Subcutaneous abdominal adipose tissue (tissue), 5 donors: ENCODE data around the gene SLC6A12.
A peak's percentile ranks its signal among the peaks of the same experiment; 100 is the strongest.

Source experiments
- H3K27ac ChIP-seq: one replicate; pipeline ENCODE4 v1.7.0; 2013; ENCODE audit warnings: low read depth, mild to moderate bottlenecking, inconsistent platforms, low read length, moderate library complexity
- H3K27me3 ChIP-seq, 5 donors: one replicate each; pipeline ENCODE4 v1.7.0; 2013; ENCODE audit warnings: low read length in 5 of 5, inconsistent platforms in 1 of 5; ENCODE audit not compliant: control insufficient read depth in 5 of 5, insufficient read depth in 4 of 5
- H3K36me3 ChIP-seq, 5 donors: one replicate each; pipeline ENCODE4 v1.7.0; 2013; ENCODE audit warnings: low read length in 5 of 5; ENCODE audit not compliant: control insufficient read depth in 5 of 5, insufficient read depth in 5 of 5
- H3K4me1 ChIP-seq, 5 donors: one replicate each; pipeline ENCODE4 v1.7.0; 2013; ENCODE audit warnings: low read length in 5 of 5, mild to moderate bottlenecking in 3 of 5, moderate library complexity in 1 of 5; ENCODE audit not compliant: control insufficient read depth in 5 of 5, insufficient read depth in 5 of 5
- H3K4me3 ChIP-seq, 5 donors: one replicate each; pipeline ENCODE4 v1.7.0; 2013; ENCODE audit warnings: low read length in 5 of 5, low read depth in 1 of 5
- H3K9ac ChIP-seq, 5 donors: one replicate each; pipeline ENCODE4 v1.7.0; 2013; ENCODE audit warnings: low read length in 5 of 5, mild to moderate bottlenecking in 4 of 5, moderate library complexity in 3 of 5
- H3K9me3 ChIP-seq, 5 donors: one replicate each; pipeline ENCODE4 v1.7.0; 2013; ENCODE audit warnings: low read length in 5 of 5; ENCODE audit not compliant: control insufficient read depth in 5 of 5
- donor health status: healthy.
- donor health status: healthy.
- donor health status: healthy.
- donor health status: healthy.
- donor health status: healthy.

Gene SLC6A12

DNA sequence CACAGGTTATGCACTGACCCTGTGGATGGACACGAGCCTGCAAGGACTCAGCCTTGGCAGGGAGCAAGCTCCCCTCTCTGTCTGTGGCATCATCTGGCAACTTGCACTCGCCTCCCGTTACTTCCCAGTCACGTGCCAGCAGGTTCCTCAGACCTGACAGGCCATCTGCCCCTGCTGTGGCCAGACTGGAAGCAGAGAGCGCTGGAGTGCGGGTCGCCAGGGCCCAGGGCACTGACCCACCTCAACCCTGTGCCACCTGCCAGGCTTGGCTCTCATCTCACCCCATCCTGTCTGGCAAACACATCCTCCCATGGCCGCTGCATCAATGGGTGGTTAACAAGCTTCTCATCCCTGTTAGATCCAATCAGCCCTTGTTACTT lies 28.4 kb downstream of the SLC6A12 start:
- H3K27ac ChIP-seq, result no peak overlapping the region
- peaks cover 7 to 34% (median 16%) of the 10 kb centered on the region in 5 donors for H3K4me1 ChIP-seq
- peaks cover 0 to 2% (median 0%) of the 10 kb centered on the region in 5 donors for H3K9me3 ChIP-seq
- no peak overlapping the region for H3K4me3 ChIP-seq
- H3K27me3 ChIP-seq, result peaks cover 0 to 14% (median 4%) of the 10 kb centered on the region in 5 donors
- no peak overlapping the region for H3K9ac ChIP-seq
- H3K36me3 ChIP-seq, result peaks cover 0 to 2% (median 0%) of the 10 kb centered on the region in 5 donors

DNA sequence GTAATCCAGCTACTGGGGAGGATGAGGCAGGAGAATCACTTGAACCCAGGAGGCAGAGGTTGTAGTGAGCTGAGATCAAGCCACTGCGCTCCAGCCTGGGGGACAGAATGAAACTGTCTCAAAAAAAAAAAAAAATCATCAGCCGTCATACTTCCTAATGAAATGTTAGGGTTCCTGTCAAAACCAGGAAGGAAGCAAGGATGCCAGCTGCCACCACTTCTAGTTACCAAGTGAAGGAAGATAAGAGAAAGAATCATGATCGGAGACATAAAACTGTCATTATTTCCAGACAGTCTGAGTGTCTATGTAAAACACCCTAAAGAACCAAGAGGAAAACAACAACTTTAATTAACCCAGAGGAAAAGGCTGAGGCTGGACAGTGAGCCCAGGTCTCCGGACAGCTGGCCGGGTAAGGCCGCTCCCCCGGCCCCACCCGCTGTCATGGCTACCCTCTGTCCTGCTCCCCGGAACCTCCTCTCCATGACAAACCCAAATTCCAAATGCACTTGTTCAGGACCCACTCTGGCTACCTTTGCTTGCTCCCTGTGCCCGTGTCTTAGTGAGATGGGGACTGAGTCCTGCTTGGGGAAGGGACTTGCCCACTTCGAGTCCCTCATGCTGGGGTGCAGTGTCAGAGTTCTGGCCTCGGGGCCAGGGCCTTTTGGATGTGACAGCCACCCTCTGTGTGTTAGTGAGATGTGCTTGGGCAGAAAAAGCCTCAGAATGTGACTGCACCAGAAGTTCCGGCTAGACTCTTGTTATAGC lies 29.0 kb downstream of the SLC6A12 start:
- Histone ChIP-seq H3K27me3 (peaks cover 0 to 12% (median under 1%) of the 10 kb centered on the region in 5 donors), H3K9me3 (peaks cover 0 to 2% (median 0%) of the 10 kb centered on the region in 5 donors), H3K4me3 (no peak overlapping the region), H3K9ac (no peak overlapping the region), H3K4me1 (peaks cover 7 to 40% (median 20%) of the 10 kb centered on the region in 5 donors), H3K36me3 (peaks cover 0 to 2% (median 0%) of the 10 kb centered on the region in 5 donors), H3K27ac (no peak overlapping the region)

- no peak overlapping the region for H3K27ac ChIP-seq
- peaks cover 2 to 26% (median 7%) of the 10 kb centered on the region in 5 donors for H3K27me3 ChIP-seq
- H3K36me3 ChIP-seq, result peaks cover 0 to 2% (median 0%) of the 10 kb centered on the region in 5 donors
- H3K9me3 ChIP-seq, result peaks cover 0 to 2% (median 0%) of the 10 kb centered on the region in 5 donors
- H3K4me3 ChIP-seq, result peak overlapping the region in 1 of 5 donors; percentile 42
- peaks cover 0 to 52% (median 21%) of the 10 kb centered on the region in 5 donors for H3K4me1 ChIP-seq
- peak overlapping the region in 1 of 5 donors; percentile 73 for H3K9ac ChIP-seq
Measured at GRCh38 chr12:182381-182892, 31.5 kb downstream of the SLC6A12 start.

- Histone ChIP-seq H3K4me1 (peaks cover 0 to 57% (median 21%) of the 10 kb centered on the region in 5 donors), H3K27ac (no peak overlapping the region), H3K36me3 (peaks cover 0 to 2% (median 0%) of the 10 kb centered on the region in 5 donors), H3K9ac (peak overlapping the region in 1 of 5 donors; percentile 30), H3K9me3 (peaks cover 0 to 2% (median 0%) of the 10 kb centered on the region in 5 donors), H3K27me3 (peaks cover 4 to 30% (median 7%) of the 10 kb centered on the region in 5 donors), H3K4me3 (peak overlapping the region in 3 of 5 donors; percentile 2 to 42 (median 36))
Measured at GRCh38 chr12:181921-182320, 32.0 kb downstream of the SLC6A12 start.

DNA sequence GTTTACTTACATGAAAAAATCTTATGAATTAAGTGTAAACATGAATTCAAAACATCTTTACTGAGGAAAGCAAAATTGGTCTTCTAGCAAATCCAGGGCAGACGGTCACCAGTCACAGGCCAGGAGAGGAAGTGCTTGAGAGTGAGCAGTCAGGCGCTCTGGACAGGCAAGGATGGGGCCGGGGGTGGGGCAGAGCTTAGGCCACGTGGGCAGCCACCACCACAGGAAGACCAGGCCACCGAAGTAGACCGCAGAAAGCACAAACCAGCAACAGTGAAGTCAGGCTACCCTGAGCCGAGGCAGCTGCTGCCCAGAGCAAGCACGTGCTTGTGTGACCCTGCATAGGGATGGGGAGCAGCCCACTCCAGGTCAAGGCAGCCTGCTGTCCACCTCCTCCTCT lies 33.5 kb downstream of the SLC6A12 start:
- Histone ChIP-seq H3K27ac (no peak overlapping the region), H3K4me3 (peak overlapping the region in 2 of 5 donors; percentile 11 to 26), H3K9ac (no peak overlapping the region), H3K36me3 (peaks cover 0 to 2% (median 0%) of the 10 kb centered on the region in 5 donors), H3K27me3 (peaks cover 7 to 41% (median 16%) of the 10 kb centered on the region in 5 donors), H3K9me3 (peaks cover 0 to 2% (median 0%) of the 10 kb centered on the region in 5 donors), H3K4me1 (peaks cover 0 to 70% (median 26%) of the 10 kb centered on the region in 5 donors)

GRCh38 chr12:179885-180284 lies 34.1 kb downstream of the SLC6A12 start:
- H3K27me3 ChIP-seq, result peaks cover 7 to 43% (median 16%) of the 10 kb centered on the region in 5 donors
- H3K4me3 ChIP-seq, result no peak overlapping the region
- peaks cover 0 to 2% (median 0%) of the 10 kb centered on the region in 5 donors for H3K36me3 ChIP-seq
- H3K27ac ChIP-seq, result peak overlapping the region; percentile 58
- H3K9me3 ChIP-seq, result peaks cover 0 to 2% (median 0%) of the 10 kb centered on the region in 5 donors
- no peak overlapping the region for H3K9ac ChIP-seq
- H3K4me1 ChIP-seq, result peaks cover 0 to 69% (median 26%) of the 10 kb centered on the region in 5 donors

GRCh38 chr12:179131-179884 lies 34.6 kb downstream of the SLC6A12 start:
- Histone ChIP-seq H3K27ac (no peak overlapping the region), H3K36me3 (peaks cover 0 to 2% (median 0%) of the 10 kb centered on the region in 5 donors), H3K4me1 (peaks cover 0 to 70% (median 26%) of the 10 kb centered on the region in 5 donors), H3K4me3 (peak overlapping the region in 3 of 5 donors; percentile 4 to 30 (median 18)), H3K9me3 (peaks cover 0 to 2% (median 0%) of the 10 kb centered on the region in 5 donors), H3K9ac (peak overlapping the region in 1 of 5 donors; percentile 15), H3K27me3 (peaks cover 8 to 43% (median 16%) of the 10 kb centered on the region in 5 donors)

GRCh38 chr12:178829-179109 lies 35.2 kb downstream of the SLC6A12 start:
- H3K27ac ChIP-seq, result no peak overlapping the region
- H3K4me1 ChIP-seq, result peaks cover 0 to 76% (median 27%) of the 10 kb centered on the region in 5 donors

GRCh38 chr12:177980-178828 lies 35.8 kb downstream of the SLC6A12 start:
- Histone ChIP-seq H3K4me1 (peaks cover 0 to 82% (median 32%) of the 10 kb centered on the region in 5 donors), H3K27me3 (peaks cover 14 to 48% (median 25%) of the 10 kb centered on the region in 5 donors), H3K4me3 (peak overlapping the region in 1 of 5 donors; percentile 18), H3K36me3 (peaks cover 0 to 2% (median 0%) of the 10 kb centered on the region in 5 donors), H3K27ac (no peak overlapping the region), H3K9me3 (peaks cover 0 to 2% (median 0%) of the 10 kb centered on the region in 5 donors), H3K9ac (no peak overlapping the region)

More at GRCh38 chr12:178829-179109, 35.2 kb downstream of the SLC6A12 start:
- Histone ChIP-seq H3K27me3 (peaks cover 11 to 43% (median 19%) of the 10 kb centered on the region in 5 donors), H3K36me3 (peaks cover 0 to 2% (median 0%) of the 10 kb centered on the region in 5 donors), H3K9me3 (peaks cover 0 to 2% (median 0%) of the 10 kb centered on the region in 5 donors), H3K9ac (no peak overlapping the region), H3K4me3 (peak overlapping the region in 3 of 5 donors; percentile 4 to 30 (median 18))
